Ishikawa (cell line): ENCODE results near the gene TMPRSS2.

Experiments
- CEBPB ChIP-seq: IDR thresholded peaks from 2 replicates; pipeline ENCODE4 v1.6.1; 2012
- CREB1 ChIP-seq: IDR thresholded peaks from 2 replicates; pipeline ENCODE4 v1.6.1; 2012; ENCODE audit warnings: low read depth
- EGR1 ChIP-seq: IDR thresholded peaks from 2 replicates; pipeline ENCODE4 v1.6.1; 2012
- EP300 ChIP-seq: IDR thresholded peaks from 2 replicates; pipeline ENCODE4 v1.6.1; 2012; ENCODE audit warnings: borderline replicate concordance
- FOXM1 ChIP-seq: IDR thresholded peaks from 2 replicates; pipeline ENCODE4 v1.6.1; 2012; ENCODE audit warnings: low read depth, borderline replicate concordance
- NFIC ChIP-seq: IDR thresholded peaks from 2 replicates; pipeline ENCODE4 v1.6.1; 2012
- RAD21 ChIP-seq: IDR thresholded peaks from 2 replicates; pipeline ENCODE4 v1.6.1; 2012; ENCODE audit warnings: low read depth
- TAF1 ChIP-seq: IDR thresholded peaks from 2 replicates; pipeline ENCODE4 v1.6.1; 2012; ENCODE audit warnings: low read depth, mild to moderate bottlenecking
- TCF12 ChIP-seq: IDR thresholded peaks from 2 replicates; pipeline ENCODE4 v1.6.1; 2012; ENCODE audit warnings: low read depth
- TEAD4 ChIP-seq: IDR thresholded peaks from 2 replicates; pipeline ENCODE4 v1.6.1; 2012
- YY1 ChIP-seq: IDR thresholded peaks from 2 replicates; pipeline ENCODE4 v1.6.1; 2012; ENCODE audit warnings: low read depth
- ZBTB7A ChIP-seq: IDR thresholded peaks from 2 replicates; pipeline ENCODE4 v1.6.1; 2012; ENCODE audit warnings: low read depth
- TF ChIP-seq, protein P1 (sequence below): IDR thresholded peaks from 2 replicates; pipeline ENCODE4 v1.6.1; 2012
- TF ChIP-seq, protein P2 (sequence below): IDR thresholded peaks from 2 replicates; pipeline ENCODE4 v1.6.1; 2012; ENCODE audit warnings: low read depth, mild to moderate bottlenecking
- TF ChIP-seq, protein P3 (sequence below): IDR thresholded peaks from 2 replicates; pipeline ENCODE4 v1.6.1; 2012

Gene TMPRSS2

DNA sequence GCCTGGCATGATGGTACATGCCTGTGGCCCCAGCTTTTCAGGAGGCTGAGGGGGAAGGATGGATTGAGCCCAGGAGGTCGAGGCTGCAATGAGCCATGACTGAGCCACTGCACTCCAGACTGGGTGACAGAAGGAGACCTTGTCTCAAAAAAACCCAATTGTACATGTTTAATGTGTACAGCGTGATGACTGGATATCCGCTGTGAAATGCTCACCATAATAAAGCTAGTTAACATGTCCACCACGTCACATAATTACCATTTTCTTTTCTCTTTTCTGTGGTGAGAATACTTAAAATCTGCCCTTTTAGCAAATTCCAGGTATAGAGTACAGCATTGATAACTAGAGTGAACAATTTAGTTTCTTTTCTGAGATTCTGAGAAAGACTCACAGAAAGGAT lies 24.0 kb downstream of the TMPRSS2 start:
- TF ChIP-seq ZBTB7A (no peak), CREB1 (no peak), NFIC (no peak), FOXM1 (no peak), TCF12 (no peak), TEAD4 (no peak), EGR1 (no peak), YY1 (no peak), CEBPB (no peak), TAF1 (no peak), EP300 (no peak), RAD21 (no peak)
- TF ChIP-seq, protein P1, sequence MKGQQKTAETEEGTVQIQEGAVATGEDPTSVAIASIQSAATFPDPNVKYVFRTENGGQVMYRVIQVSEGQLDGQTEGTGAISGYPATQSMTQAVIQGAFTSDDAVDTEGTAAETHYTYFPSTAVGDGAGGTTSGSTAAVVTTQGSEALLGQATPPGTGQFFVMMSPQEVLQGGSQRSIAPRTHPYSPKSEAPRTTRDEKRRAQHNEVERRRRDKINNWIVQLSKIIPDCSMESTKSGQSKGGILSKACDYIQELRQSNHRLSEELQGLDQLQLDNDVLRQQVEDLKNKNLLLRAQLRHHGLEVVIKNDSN = no peak
- TF ChIP-seq, protein P2, sequence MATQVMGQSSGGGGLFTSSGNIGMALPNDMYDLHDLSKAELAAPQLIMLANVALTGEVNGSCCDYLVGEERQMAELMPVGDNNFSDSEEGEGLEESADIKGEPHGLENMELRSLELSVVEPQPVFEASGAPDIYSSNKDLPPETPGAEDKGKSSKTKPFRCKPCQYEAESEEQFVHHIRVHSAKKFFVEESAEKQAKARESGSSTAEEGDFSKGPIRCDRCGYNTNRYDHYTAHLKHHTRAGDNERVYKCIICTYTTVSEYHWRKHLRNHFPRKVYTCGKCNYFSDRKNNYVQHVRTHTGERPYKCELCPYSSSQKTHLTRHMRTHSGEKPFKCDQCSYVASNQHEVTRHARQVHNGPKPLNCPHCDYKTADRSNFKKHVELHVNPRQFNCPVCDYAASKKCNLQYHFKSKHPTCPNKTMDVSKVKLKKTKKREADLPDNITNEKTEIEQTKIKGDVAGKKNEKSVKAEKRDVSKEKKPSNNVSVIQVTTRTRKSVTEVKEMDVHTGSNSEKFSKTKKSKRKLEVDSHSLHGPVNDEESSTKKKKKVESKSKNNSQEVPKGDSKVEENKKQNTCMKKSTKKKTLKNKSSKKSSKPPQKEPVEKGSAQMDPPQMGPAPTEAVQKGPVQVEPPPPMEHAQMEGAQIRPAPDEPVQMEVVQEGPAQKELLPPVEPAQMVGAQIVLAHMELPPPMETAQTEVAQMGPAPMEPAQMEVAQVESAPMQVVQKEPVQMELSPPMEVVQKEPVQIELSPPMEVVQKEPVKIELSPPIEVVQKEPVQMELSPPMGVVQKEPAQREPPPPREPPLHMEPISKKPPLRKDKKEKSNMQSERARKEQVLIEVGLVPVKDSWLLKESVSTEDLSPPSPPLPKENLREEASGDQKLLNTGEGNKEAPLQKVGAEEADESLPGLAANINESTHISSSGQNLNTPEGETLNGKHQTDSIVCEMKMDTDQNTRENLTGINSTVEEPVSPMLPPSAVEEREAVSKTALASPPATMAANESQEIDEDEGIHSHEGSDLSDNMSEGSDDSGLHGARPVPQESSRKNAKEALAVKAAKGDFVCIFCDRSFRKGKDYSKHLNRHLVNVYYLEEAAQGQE = no peak
- TF ChIP-seq, protein P3, sequence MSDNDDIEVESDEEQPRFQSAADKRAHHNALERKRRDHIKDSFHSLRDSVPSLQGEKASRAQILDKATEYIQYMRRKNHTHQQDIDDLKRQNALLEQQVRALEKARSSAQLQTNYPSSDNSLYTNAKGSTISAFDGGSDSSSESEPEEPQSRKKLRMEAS = no peak

DNA sequence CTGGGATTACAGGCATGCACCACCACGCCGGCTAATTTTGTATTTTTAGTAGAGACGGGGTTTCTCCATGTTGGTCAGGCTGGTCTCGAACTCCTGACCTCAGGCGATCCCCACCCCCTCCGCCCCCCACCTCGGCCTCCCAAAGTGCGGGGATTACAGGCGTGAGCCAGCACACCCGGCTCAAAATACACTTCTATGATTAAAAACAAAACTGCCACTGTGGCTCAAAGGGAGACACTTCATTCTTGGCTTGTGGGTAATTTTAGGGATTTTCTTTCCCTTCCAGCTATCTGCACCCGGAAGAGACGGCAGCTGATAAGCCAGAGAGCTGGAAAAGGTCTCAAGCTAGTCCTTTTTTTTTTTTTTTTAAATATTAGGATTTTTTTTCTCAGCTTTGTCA lies 24.5 kb downstream of the TMPRSS2 start:
- no peak for TF ChIP-seq CREB1
- no peak for TF ChIP-seq YY1
- no peak for TF ChIP-seq CEBPB
- no peak for TF ChIP-seq FOXM1
- TF ChIP-seq NFIC = no peak
- no peak for TF ChIP-seq TCF12
- TF ChIP-seq TAF1 = no peak
- TF ChIP-seq TEAD4 = no peak
- TF ChIP-seq EP300 = no peak
- TF ChIP-seq, protein P3 = no peak
- TF ChIP-seq, protein P1 = no peak
- TF ChIP-seq RAD21 = no peak
- TF ChIP-seq ZBTB7A = no peak
- no peak for TF ChIP-seq EGR1
- TF ChIP-seq, protein P2 = no peak

DNA sequence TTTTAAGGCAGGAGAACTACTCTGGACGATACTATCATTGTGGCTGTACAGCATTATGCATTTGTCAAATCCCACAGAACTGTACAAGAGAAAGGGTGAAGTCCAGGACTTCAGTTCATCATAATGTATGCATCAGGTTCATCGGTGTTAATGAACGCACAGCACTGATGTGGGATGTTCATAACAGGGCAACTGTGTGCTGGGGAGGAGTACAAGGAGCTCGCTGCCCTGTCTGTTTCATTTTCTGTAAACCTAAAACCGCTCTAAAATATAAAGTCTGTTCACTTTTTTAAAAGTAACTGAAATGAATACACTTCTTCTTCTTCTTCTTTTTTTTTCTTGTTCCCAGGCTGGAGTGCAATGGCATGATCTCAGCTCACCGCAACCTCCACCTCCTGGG lies 25.0 kb downstream of the TMPRSS2 start:
- TF ChIP-seq FOXM1 = no peak
- no peak for TF ChIP-seq EGR1
- TF ChIP-seq, protein P3 = no peak
- no peak for TF ChIP-seq TAF1

DNA sequence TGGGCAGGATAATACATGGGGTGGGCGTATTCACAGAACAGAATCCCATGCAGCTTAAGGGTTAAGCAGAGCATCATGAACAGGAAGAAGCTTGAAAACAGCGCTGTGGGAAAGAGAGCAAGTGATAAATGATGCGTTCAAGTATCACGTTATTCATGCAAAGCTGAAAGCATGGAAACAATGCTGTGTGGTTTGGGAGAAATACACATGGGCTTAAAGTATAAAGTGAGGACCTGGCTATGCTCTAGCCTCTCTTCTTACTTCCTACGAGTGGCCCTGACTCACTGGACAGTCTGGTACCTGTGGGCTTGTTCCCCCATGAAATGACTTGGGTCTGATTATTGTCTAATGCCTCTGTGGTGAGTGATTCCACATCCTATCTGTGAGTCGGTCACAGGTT lies 25.7 kb downstream of the TMPRSS2 start:
- TF ChIP-seq, protein P1 = no peak
- TF ChIP-seq CEBPB (no peak), TEAD4 (no peak), YY1 (no peak), EP300 (no peak), CREB1 (no peak), EGR1 (no peak)
- TF ChIP-seq, protein P3 = no peak
- TF ChIP-seq, protein P2 = no peak
